Urinary bladder (tissue), 4 donors: ENCODE measurements around the gene DTX1. TPM values are rescaled to one million over a fixed set of nuclear protein-coding genes. Genes with fewer than 3 reads are reported as not detected.

ENCODE experiments used
- DNase-seq: peaks from one replicate; pipeline ENCODE4 v3.0.0-alpha.2; 2015; ENCODE audit errors: extremely low spot score
- H3K27ac ChIP-seq: one replicate; pipeline ENCODE4 v1.5.1; 2013; ENCODE audit warnings: low read depth, mild to moderate bottlenecking, moderate library complexity
- H3K36me3 ChIP-seq: one replicate; pipeline ENCODE4 v1.6.1; 2013; ENCODE audit warnings: mild to moderate bottlenecking, moderate library complexity; ENCODE audit not compliant: insufficient read depth
- H3K4me1 ChIP-seq: one replicate; pipeline ENCODE4 v1.6.1; 2013; ENCODE audit warnings: mild to moderate bottlenecking, moderate library complexity; ENCODE audit not compliant: insufficient read depth
- H3K4me3 ChIP-seq: one replicate; pipeline ENCODE4 v1.5.1; 2013; ENCODE audit warnings: low read depth, low read length
- WGBS: extraction: QIAGEN DNeasy Blood & Tissue Kit; methylation state at CpG from one replicate; pipeline ENCODE4 v1.1.7; 2013; 5-methylcytosine and 5-hydroxymethylcytosine counted together
- polyA plus RNA-seq: library from polyadenylated mRNA; stranded (reverse); fragments of 200-250 nt; gene quantifications from one replicate; pipeline ENCODE4 v1.2.3, GENCODE V29; 2013
- total RNA-seq: library from RNA; depleted of rRNA; stranded (reverse); fragments of >200 nt; gene quantifications from one replicate; pipeline ENCODE4 v1.2.3, GENCODE V29; 2014
- donor health status: healthy with polysubstance abuse.
- donor health status: healthy.

Gene DTX1
- total and polyA plus RNA-seq, 2 donors, result 1.5 to 3.3 TPM

GRCh38 chr12:113099364-113099763, 42.8 kb downstream of the DTX1 start:
- H3K4me3 ChIP-seq, result no peak overlapping the region
- no peak for DNase-seq
- H3K27ac ChIP-seq, result no peak overlapping the region
- no peaks in the 10 kb centered on the region for H3K36me3 ChIP-seq
- H3K4me1 ChIP-seq, result no peaks in the 10 kb centered on the region

- 67% methylated on average over 12 of the region's 12 CpGs for WGBS
- no peak overlapping the region for H3K27ac ChIP-seq
Measured at GRCh38 chr12:113099764-113100163, 43.2 kb downstream of the DTX1 start.

GRCh38 chr12:113101751-113102150, 45.2 kb downstream of the DTX1 start:
- Histone ChIP-seq H3K36me3 (no peaks in the 10 kb centered on the region), H3K27ac (no peak overlapping the region)
- 58% methylated on average over 10 of the region's 10 CpGs for WGBS

More at GRCh38 chr12:113099764-113100163, 43.2 kb downstream of the DTX1 start:
- H3K4me3 ChIP-seq, result no peak overlapping the region
- no peaks in the 10 kb centered on the region for H3K4me1 ChIP-seq
- no peaks in the 10 kb centered on the region for H3K36me3 ChIP-seq
- no peak for DNase-seq

GRCh38 chr12:113102811-113103210, 46.3 kb downstream of the DTX1 start:
- no peak overlapping the region for H3K4me3 ChIP-seq
- no peak overlapping the region for H3K27ac ChIP-seq
- no peak for DNase-seq
- H3K36me3 ChIP-seq, result no peaks in the 10 kb centered on the region
- H3K4me1 ChIP-seq, result no peaks in the 10 kb centered on the region
- 81% methylated on average over 5 of the region's 5 CpGs for WGBS

More at GRCh38 chr12:113101751-113102150, 45.2 kb downstream of the DTX1 start:
- Histone ChIP-seq H3K4me3 (no peak overlapping the region), H3K4me1 (no peaks in the 10 kb centered on the region)
- no peak for DNase-seq

- no peak overlapping the region for H3K27ac ChIP-seq
- no peaks in the 10 kb centered on the region for H3K4me1 ChIP-seq
- 4% methylated on average over 43 of the region's 43 CpGs for WGBS
- H3K4me3 ChIP-seq, result no peak overlapping the region
- no peaks in the 10 kb centered on the region for H3K36me3 ChIP-seq
- no peak for DNase-seq
Measured at GRCh38 chr12:113103756-113104450, 47.4 kb downstream of the DTX1 start.

- WGBS, result 77% methylated on average over 13 of the region's 13 CpGs
- no peak overlapping the region for H3K4me3 ChIP-seq
- no peak overlapping the region for H3K27ac ChIP-seq
- no peak for DNase-seq
- no peaks in the 10 kb centered on the region for H3K4me1 ChIP-seq
- H3K36me3 ChIP-seq, result no peaks in the 10 kb centered on the region
Measured at GRCh38 chr12:113104953-113105510, 48.5 kb downstream of the DTX1 start.

- H3K27ac ChIP-seq, result no peak overlapping the region
- H3K4me3 ChIP-seq, result no peak overlapping the region
- no peak for DNase-seq
- WGBS, result 76% methylated on average over 15 of the region's 15 CpGs
- H3K36me3 ChIP-seq, result no peaks in the 10 kb centered on the region
- H3K4me1 ChIP-seq, result no peaks in the 10 kb centered on the region
Measured at GRCh38 chr12:113105606-113106271, 49.2 kb downstream of the DTX1 start.

- 65% methylated on average over 1 of the region's 1 CpG for WGBS
- H3K4me3 ChIP-seq, result no peak overlapping the region
- no peaks in the 10 kb centered on the region for H3K4me1 ChIP-seq
- DNase-seq, result no peak
- H3K27ac ChIP-seq, result no peak overlapping the region
- H3K36me3 ChIP-seq, result no peaks in the 10 kb centered on the region
Measured at GRCh38 chr12:113106361-113106760, 49.8 kb downstream of the DTX1 start.

- 97% methylated on average over 4 of the region's 4 CpGs for WGBS
- Histone ChIP-seq H3K27ac (no peak overlapping the region), H3K4me3 (no peak overlapping the region), H3K4me1 (no peaks in the 10 kb centered on the region), H3K36me3 (no peaks in the 10 kb centered on the region)
- DNase-seq, result no peak
Measured at GRCh38 chr12:113108308-113108707, 51.8 kb downstream of the DTX1 start.

- H3K4me3 ChIP-seq, result no peak overlapping the region
- H3K27ac ChIP-seq, result no peak overlapping the region
- DNase-seq, result no peak
- 73% methylated on average over 5 of the region's 5 CpGs for WGBS
- H3K4me1 ChIP-seq, result no peaks in the 10 kb centered on the region
- no peaks in the 10 kb centered on the region for H3K36me3 ChIP-seq
Measured at GRCh38 chr12:113109360-113109759, 52.8 kb downstream of the DTX1 start.

GRCh38 chr12:113109872-113110599, 53.5 kb downstream of the DTX1 start:
- no peaks in the 10 kb centered on the region for H3K4me1 ChIP-seq
- no peak overlapping the region for H3K4me3 ChIP-seq
- H3K27ac ChIP-seq, result no peak overlapping the region
- no peaks in the 10 kb centered on the region for H3K36me3 ChIP-seq
- no peak for DNase-seq
- WGBS, result 51% methylated on average over 7 of the region's 7 CpGs

- no peak for DNase-seq
- WGBS, result 83% methylated on average over 3 of the region's 3 CpGs
- Histone ChIP-seq H3K36me3 (no peaks in the 10 kb centered on the region), H3K4me1 (no peaks in the 10 kb centered on the region), H3K27ac (no peak overlapping the region), H3K4me3 (no peak overlapping the region)
Measured at GRCh38 chr12:113111247-113111646, 54.7 kb downstream of the DTX1 start.

GRCh38 chr12:113112043-113112899, 55.7 kb downstream of the DTX1 start:
- Histone ChIP-seq H3K36me3 (no peaks in the 10 kb centered on the region), H3K4me1 (no peaks in the 10 kb centered on the region), H3K27ac (no peak overlapping the region), H3K4me3 (no peak overlapping the region)
- no peak for DNase-seq
- WGBS, result 60% methylated on average over 39 of the region's 39 CpGs
